Coronary artery (tissue), 2 donors: ENCODE data around the gene CYB5B.

Source experiments
- DNase-seq: peaks from one replicate; pipeline ENCODE4 v3.0.0-alpha.2; 2017; ENCODE audit warnings: low spot score
- H3K27ac ChIP-seq, 2 donors: fragments of 200-600 bp; sonication (generic); one replicate each; pipeline ENCODE4 v1.5.1; 2016 to 2019
- H3K4me3 ChIP-seq: fragments of 200-600 bp; sonication (generic); 2 replicates; pipeline ENCODE4 v1.5.1; 2016; ENCODE audit warnings: mild to moderate bottlenecking, moderate library complexity
- TF ChIP-seq, protein P1 (sequence below): fragments of 200-600 bp; sonication (generic); IDR thresholded peaks from one replicate; pipeline ENCODE4 v1.5.1; 2019; ENCODE audit warnings: antibody characterized with exemption

The CYB5B gene

DNA sequence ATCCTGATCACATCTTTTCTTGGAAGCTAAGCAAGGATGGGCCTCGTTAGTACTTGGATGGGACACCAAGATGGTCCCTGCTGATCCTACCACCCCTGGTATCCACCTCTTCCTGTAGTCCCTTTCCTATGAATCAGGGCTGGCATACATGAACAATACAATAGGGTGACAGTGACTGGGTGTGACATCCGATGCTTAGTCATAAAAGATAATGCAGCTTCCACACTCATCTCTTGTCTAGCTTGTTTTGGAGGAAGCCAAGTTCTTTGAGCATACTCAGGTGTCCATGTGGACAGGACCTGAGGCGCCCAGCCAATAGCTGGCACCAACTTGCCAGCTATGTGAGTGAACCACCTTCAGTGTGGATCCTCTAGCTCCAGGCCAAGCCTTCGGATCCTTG lies 78.8 kb downstream of the CYB5B start:
- no peak for DNase-seq
- Histone ChIP-seq H3K4me3 (no peak overlapping the region), H3K27ac (no peak overlapping the region)
- TF ChIP-seq, protein P1, sequence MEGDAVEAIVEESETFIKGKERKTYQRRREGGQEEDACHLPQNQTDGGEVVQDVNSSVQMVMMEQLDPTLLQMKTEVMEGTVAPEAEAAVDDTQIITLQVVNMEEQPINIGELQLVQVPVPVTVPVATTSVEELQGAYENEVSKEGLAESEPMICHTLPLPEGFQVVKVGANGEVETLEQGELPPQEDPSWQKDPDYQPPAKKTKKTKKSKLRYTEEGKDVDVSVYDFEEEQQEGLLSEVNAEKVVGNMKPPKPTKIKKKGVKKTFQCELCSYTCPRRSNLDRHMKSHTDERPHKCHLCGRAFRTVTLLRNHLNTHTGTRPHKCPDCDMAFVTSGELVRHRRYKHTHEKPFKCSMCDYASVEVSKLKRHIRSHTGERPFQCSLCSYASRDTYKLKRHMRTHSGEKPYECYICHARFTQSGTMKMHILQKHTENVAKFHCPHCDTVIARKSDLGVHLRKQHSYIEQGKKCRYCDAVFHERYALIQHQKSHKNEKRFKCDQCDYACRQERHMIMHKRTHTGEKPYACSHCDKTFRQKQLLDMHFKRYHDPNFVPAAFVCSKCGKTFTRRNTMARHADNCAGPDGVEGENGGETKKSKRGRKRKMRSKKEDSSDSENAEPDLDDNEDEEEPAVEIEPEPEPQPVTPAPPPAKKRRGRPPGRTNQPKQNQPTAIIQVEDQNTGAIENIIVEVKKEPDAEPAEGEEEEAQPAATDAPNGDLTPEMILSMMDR, result no peak

DNA sequence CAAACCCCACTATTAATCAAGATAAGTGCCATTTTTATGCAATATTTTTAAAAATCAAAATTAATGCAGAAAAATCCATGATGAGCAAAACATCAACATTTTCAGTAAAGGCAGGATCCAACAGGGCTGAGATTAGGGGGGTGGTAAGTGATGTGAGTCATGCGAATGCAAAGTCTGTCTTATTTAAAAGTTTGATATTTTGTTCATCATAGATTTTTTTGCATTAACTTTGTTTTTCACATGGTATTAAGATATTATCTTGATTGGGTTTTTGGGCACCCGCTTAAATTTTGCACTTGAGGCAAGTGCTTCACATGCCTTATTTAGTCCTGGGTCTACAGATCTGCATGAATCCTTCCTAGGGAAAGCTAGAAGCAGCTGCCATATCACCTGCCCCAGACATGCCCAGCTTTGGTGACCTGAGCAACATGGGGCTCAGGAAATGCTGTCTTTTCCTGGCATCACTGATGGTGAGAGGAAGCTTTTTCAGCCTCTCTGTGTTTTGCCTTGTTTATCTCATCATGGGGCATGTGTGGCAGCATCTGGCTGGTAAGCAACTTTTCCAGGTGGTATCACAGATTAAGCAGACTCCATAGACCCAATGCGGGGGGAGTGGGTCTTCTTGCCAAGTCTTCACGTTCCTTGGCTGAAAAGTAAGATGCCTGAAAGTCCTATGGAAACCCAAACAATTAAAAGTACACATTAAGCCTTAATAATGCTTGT lies 83.8 kb downstream of the CYB5B start:
- TF ChIP-seq, protein P1, result no peak
- no peak overlapping the region for H3K27ac ChIP-seq
- no peak for DNase-seq
- no peak overlapping the region for H3K4me3 ChIP-seq

- TF ChIP-seq, protein P1, result no peak
- no peak for DNase-seq
- Histone ChIP-seq H3K27ac (no peak overlapping the region), H3K4me3 (no peak overlapping the region)
These were observed 84.7 kb downstream of the CYB5B start for GRCh38 chr16:69509125-69509524.

GRCh38 chr16:69511651-69512050 lies 87.2 kb downstream of the CYB5B start:
- no peak for DNase-seq
- TF ChIP-seq, protein P1, result no peak
- H3K4me3 ChIP-seq, result no peak overlapping the region
- no peak overlapping the region for H3K27ac ChIP-seq

- DNase-seq, result no peak
- TF ChIP-seq, protein P1, result no peak
- Histone ChIP-seq H3K4me3 (no peak overlapping the region), H3K27ac (peak overlapping the region in 1 of 2 donors; percentile 7)
These were observed 89.0 kb downstream of the CYB5B start for GRCh38 chr16:69513180-69513966.

DNA sequence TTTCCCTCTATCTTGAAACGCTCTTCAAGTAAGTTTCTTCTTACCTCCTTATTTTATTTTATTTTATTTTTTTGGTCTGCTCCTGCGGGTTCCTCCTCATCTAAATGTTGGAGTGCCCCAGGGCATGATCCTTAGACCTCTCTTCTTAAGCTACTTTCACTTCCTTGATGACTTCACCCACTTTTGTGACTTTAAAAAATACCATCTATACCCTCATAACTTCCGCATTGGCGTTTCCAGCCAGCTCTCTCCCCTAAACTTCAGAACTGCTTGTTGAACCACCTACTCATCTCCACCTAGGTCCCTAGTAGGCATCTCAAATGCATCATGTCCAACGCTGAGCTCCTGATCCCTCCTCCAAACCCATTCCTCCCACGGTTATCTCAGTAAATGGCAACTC lies 89.9 kb downstream of the CYB5B start:
- Histone ChIP-seq H3K27ac (no peak overlapping the region), H3K4me3 (no peak overlapping the region)
- TF ChIP-seq, protein P1, result no peak
- no peak for DNase-seq
